ENCODE measurements around the gene KLF11. TPM values are rescaled to one million over a fixed set of nuclear protein-coding genes. Genes with fewer than 3 reads are reported as not detected.
"Not testable (repeated sequence)": the region's sequence is repeated elsewhere in the genome, so short reads cannot be mapped to it uniquely, and the experiment has no call there.

KLF11 gene
- total RNA-seq, 1 experiment from 2014 or later = 3.9 TPM

DNA sequence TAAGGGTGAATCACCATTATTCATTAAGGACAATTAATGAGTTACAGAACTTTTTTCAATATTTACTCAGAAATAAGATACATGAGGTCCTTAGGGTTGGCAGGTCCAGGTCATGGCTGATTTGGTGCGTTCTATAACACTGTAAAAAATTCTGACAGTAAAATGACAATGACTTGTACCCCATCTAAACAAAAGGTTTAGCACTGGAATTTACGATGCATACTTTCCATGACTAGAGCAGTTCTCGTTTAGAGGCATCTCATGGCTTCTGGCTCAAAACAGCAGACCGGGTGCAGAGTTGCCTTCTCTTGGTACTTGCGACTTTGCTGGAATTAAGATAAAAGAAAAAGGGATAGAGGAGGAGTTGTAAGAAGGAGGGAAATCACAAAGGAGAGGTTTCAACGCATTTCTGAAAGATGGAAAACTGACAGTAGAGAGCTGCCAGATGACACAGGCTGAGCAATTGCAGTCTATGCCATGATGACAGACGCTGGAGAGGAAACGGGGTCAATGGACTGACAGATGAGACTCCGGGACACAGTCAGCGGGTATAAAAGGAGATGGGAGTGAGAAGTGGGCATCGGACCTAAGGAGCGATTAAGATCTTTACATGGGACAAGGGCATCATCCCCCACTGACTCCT is 41.0 kb downstream of the KLF11 start:
- no peak for DNase-seq (ENCODE audit: low read depth)

DNA sequence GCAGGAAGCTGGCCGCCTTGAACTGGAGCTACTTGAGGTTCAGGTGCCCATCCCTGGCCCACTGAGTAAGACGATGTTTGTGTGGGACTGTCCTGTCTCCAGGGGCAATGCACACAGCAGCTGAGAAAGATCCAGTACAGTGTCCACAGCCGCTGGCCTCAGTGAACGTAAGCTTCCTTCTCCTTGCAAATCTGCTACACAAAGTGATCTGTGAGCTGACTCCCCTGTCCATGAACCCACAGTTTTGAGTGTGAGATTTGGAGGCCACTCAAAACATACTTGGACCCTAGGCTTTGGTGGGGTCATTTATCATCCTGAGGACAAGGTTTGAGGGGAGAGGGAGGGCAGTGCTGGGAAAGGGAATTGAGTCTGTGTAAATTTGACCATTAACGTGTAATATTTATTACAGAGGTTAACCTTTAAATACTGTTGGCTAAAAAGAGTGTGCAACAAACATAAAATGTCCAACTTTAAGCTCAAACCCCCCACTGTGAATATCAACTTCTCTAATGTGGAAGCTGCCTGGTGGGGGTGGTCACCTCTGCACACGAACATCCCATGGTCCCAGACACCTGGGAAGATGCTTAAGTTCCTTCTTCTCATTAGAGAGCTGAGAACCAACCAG is 41.8 kb downstream of the KLF11 start:
- DNase-seq (ENCODE audit: low read depth) = no peak

GRCh38 chr2:10085668-10086059 is 42.3 kb downstream of the KLF11 start:
- DNase-seq (ENCODE audit: low read depth) = no peak

DNA sequence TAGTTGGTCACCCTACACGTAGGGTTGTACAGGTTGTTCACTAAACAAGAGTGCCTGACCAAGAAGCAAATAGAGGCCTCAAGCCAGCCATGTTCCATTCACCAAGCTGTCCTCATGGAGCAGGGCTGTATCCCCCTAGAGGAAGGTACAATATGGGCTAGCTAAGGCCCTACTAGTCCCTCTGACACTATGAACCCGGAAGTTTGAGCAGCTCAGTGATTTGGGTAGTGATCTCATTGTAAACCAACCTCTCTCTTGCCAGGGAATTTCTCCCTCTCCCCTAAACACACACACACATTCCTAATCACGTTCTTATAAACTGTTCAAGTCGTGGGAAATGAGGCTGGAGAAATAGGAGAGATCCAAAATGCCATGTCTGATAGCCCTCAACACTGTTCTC is 43.6 kb downstream of the KLF11 start:
- no peak for DNase-seq (ENCODE audit: low read depth)

DNA sequence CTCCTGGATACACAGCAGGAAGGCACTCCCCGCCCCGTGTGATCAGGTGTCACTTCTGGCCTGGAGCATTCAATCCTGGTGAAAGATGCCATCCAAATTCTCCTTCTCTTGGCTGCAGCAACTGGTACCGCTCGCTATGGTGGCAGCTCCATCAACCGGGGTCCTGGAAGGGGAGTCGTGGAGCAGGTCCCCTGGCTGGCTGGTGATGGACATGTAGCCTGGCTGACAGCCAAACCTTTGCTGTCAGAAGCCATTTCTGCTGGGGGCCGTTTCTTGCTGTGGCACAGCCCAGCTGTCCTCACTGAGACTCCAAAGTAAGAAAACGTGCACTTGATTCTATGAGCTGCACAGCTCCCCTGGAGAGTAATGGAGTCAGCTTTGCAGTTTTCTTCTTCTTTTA is 44.0 kb downstream of the KLF11 start:
- DNase-seq (ENCODE audit: low read depth) = no peak

- no peak for DNase-seq (ENCODE audit: low read depth)
Observed at GRCh38 chr2:10089565-10090190, 46.3 kb downstream of the KLF11 start.

DNA sequence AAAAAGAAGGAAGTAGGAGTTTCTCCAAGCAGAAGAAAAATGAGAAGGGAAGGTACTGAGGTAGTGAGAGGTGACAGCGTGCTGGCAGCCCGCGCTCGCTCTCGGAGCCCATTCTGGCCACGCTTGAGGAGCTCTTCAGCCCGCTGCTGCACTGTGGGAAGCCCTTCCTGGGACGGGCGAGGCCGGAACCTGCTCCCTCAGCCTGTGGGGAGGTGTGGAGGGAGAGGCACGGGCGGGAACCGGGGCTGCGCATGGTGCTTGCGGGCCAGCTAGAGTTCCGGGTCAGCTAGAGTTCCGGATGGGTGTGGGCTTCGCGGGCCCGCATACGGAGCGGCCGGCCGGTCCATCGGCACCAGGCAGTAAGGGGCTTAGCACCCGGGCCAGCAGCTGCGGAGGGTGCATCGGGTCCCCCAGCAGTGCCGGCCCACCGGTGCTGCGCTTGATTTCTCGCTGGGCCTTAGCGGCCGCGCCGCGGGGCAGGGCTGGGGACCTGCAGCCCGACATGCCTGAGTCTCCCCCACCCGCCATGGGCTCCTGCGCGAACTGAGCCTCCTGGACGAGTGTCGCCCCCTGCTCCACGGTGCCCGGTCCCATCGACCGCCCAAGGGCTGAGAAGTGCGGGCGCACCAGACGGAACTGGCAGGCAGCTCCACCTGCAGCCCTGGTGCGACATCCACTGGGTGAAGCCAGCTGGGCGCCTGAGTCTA is 48.0 kb downstream of the KLF11 start:
- no peak for DNase-seq (ENCODE audit: low read depth)

- not testable (repeated sequence) for DNase-seq (ENCODE audit: low read depth)
Observed at GRCh38 chr2:10091889-10092244, 48.5 kb downstream of the KLF11 start.

- DNase-seq (ENCODE audit: low read depth) = no peak
Observed at GRCh38 chr2:10094271-10094814, 51.0 kb downstream of the KLF11 start.

DNA sequence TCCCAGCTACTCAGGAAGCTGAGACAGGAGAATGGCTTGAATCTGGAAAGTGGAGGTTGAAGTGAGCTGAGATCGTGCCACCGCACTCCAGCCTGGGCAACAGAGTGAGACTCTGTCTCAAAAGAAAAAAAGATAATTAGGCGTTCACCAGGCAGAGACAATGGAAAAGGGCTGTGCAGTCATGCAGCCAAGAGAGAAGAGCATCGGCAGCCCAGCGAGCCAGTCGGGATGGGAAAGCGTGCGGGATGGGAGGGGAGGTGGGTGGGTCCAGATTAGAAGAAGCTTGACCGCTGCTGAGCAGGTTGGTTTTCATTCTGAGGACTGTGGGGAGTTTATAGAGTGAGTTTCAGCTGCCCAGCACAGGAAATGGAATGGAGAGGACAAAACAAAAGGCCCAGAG is 51.8 kb downstream of the KLF11 start:
- DNase-seq (ENCODE audit: low read depth) = no peak

GRCh38 chr2:10096641-10097040 is 53.3 kb downstream of the KLF11 start:
- no peak for DNase-seq (ENCODE audit: low read depth)

DNA sequence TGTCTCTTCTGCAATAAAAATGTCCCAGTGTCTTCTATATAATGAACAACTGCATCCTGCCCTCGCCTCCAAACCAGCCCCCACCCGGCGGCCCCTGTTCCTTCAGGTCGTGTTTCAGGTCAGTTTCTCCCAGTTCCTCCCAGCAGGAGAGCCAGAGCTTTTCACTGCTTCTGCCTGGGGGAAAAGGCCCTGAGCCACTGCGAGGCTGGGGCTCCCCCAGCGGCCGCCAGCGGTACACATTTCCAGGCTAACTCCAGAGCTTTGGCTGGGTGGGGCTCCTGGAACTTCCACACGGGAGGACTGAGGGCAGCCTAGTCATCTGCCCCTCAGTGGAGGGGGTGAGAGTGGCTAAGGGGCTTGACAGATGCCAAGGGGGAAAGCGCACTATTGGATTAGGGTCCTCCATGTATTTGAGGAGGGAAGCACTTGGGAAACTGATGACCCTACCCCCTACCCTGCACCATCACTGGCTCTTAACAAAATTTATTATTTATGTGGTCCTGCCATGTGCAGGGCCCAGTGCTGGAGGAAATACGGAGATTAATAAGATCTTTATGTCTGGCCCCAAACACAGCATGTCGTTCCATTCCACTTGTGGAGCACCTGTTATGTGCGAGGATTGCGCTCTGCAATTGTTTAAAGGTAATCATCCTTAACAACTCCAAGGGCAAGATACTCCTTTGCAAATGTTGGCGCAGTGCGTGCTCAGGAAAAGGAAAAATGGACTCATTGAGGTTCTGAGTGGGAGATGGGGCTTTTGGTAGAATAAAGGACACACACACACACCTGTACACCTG is 54.2 kb downstream of the KLF11 start:
- DNase-seq (ENCODE audit: low read depth) = peak; percentile 74

DNA sequence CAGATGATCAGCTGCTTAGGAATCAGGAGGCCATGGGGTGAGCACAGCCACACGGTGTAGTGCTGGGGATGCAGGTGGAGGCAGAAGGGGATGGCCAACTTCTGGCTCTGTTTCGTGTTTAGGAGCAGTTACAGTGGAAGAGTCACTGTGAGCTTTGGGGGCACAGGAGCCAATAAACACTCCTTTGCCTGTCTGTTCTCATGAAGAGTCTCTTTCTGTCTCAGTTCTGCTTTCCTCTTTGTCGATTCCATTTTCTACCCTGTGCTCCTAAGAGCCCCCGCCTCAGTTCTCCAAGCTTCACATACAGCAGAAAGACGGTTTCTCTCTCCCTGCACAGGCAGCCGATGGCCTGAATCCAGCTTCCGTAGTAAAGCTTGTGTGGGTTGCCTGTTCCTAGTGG is 58.1 kb downstream of the KLF11 start:
- DNase-seq (ENCODE audit: low read depth) = no peak

DNA sequence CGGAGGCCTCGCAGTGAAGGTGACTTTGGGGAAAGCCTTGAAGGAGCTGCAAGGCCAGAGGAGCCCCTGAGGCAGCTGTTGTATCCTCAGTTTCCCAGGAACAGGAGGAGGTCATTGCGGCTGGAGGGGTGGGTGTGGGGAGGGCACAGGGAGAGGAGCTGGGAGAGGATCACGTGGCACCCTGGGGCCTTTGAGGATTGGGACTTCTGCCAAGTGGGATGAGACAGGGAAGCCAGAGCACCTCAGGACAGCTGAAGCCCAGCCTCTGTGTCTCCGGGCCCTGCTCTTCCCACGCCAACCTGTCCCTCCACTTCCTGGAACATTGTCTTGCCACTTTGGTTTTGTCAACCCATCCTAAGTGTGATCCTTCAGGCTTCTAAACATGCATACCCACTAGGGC is 59.8 kb downstream of the KLF11 start:
- DNase-seq (ENCODE audit: low read depth) = no peak

Other genes with a start within 250 kb of the KLF11 start
- 47.2 and 82.7 TPM in 2 replicates for gene TAF1B, start 200.1 kb upstream of the KLF11 start, total RNA-seq (2014; rRNA removed; shearing (Covaris generic))
- gene GRHL1, start 91.9 kb upstream of the KLF11 start, total RNA-seq (2014; rRNA removed; shearing (Covaris generic)) = 2.2 TPM in 2 replicates
- 2.1 and 5.1 TPM in 2 replicates for gene CYS1, start 36.9 kb downstream of the KLF11 start, total RNA-seq (2014; rRNA removed; shearing (Covaris generic))
- 155 and 162 TPM in 2 replicates for gene RRM2, start 79.2 kb downstream of the KLF11 start, total RNA-seq (2014; rRNA removed; shearing (Covaris generic))

All from Daoy (cell line).